ENCODE data around the gene TMEM53. TPM values are rescaled to one million over a fixed set of nuclear protein-coding genes. Genes with fewer than 3 reads are reported as not detected.

Gene TMEM53
- total RNA-seq, 3 donors from 2014 or later = 8.3 to 9.4 (median 9.2) TPM

GRCh38 chr1:44659566-44659965, 14.7 kb downstream of the TMEM53 start:
- H3K36me3 ChIP-seq = no peaks in the 10 kb centered on the region
- no peak overlapping the region for H3K27ac ChIP-seq
- H3K4me3 ChIP-seq = no peak overlapping the region
- no peaks in the 10 kb centered on the region for H3K9me3 ChIP-seq
- no peaks in the 10 kb centered on the region for H3K27me3 ChIP-seq
- TF ChIP-seq CTCF (IDR thresholded peaks at IDR 0.05) = no peak
- TF ChIP-seq POLR2A (IDR thresholded peaks at IDR 0.05) = no peak
- TF ChIP-seq POLR2AphosphoS5 (IDR thresholded peaks at IDR 0.05) = no peak
- H3K4me1 ChIP-seq = no peaks in the 10 kb centered on the region
- no peak for DNase-seq (ENCODE audit: low spot score in 2 of 2)
- intact Hi-C loops (cut with DNase I; ENCODE audit: low total_unique reads) = no loop called here

- H3K9me3 ChIP-seq = no peaks in the 10 kb centered on the region
- H3K27ac ChIP-seq = no peak overlapping the region
- no peaks in the 10 kb centered on the region for H3K36me3 ChIP-seq
- no peaks in the 10 kb centered on the region for H3K27me3 ChIP-seq
- no peaks in the 10 kb centered on the region for H3K4me1 ChIP-seq
- TF ChIP-seq POLR2AphosphoS5 (IDR thresholded peaks at IDR 0.05) (no peak), CTCF (IDR thresholded peaks at IDR 0.05) (peak; percentile 16 to 41 (median 37))
- H3K4me3 ChIP-seq = no peak overlapping the region
- no peak for DNase-seq (ENCODE audit: low spot score in 2 of 2)
- intact Hi-C loops (cut with DNase I; ENCODE audit: low total_unique reads) = no loop called here
These were observed 18.7 kb downstream of the TMEM53 start for GRCh38 chr1:44655609-44656008.

GRCh38 chr1:44654621-44655187, 19.6 kb downstream of the TMEM53 start:
- no peak overlapping the region for H3K27ac ChIP-seq
- H3K4me1 ChIP-seq = no peaks in the 10 kb centered on the region
- no peaks in the 10 kb centered on the region for H3K27me3 ChIP-seq
- no peak overlapping the region for H3K4me3 ChIP-seq
- TF ChIP-seq CTCF (IDR thresholded peaks at IDR 0.05) = no peak
- TF ChIP-seq POLR2A (IDR thresholded peaks at IDR 0.05) = no peak
- no peak for TF ChIP-seq POLR2AphosphoS5 (IDR thresholded peaks at IDR 0.05)
- no peaks in the 10 kb centered on the region for H3K9me3 ChIP-seq
- H3K36me3 ChIP-seq = no peaks in the 10 kb centered on the region
- DNase-seq (ENCODE audit: low spot score in 2 of 2) = no peak
- intact Hi-C loops (cut with DNase I; ENCODE audit: low total_unique reads) = no loop called here

- TF ChIP-seq CTCF (IDR thresholded peaks at IDR 0.05) = no peak
- TF ChIP-seq POLR2A (IDR thresholded peaks at IDR 0.05) = no peak
- no peak for TF ChIP-seq POLR2AphosphoS5 (IDR thresholded peaks at IDR 0.05)
- intact Hi-C loops (cut with DNase I; ENCODE audit: low total_unique reads) = no loop called here
- no peaks in the 10 kb centered on the region for H3K27me3 ChIP-seq
- no peaks in the 10 kb centered on the region for H3K4me1 ChIP-seq
- H3K4me3 ChIP-seq = no peak overlapping the region
- H3K9me3 ChIP-seq = no peaks in the 10 kb centered on the region
- H3K27ac ChIP-seq = no peak overlapping the region
- no peaks in the 10 kb centered on the region for H3K36me3 ChIP-seq
- no peak for DNase-seq (ENCODE audit: low spot score in 2 of 2)
These were observed 20.9 kb downstream of the TMEM53 start for GRCh38 chr1:44653107-44653964.

GRCh38 chr1:44652445-44653106, 21.7 kb downstream of the TMEM53 start:
- Histone ChIP-seq H3K9me3 (no peaks in the 10 kb centered on the region), H3K4me3 (no peak overlapping the region), H3K36me3 (no peaks in the 10 kb centered on the region), H3K4me1 (no peaks in the 10 kb centered on the region), H3K27ac (no peak overlapping the region), H3K27me3 (no peaks in the 10 kb centered on the region)
- DNase-seq (ENCODE audit: low spot score in 2 of 2) = peak; percentile 62 to 77
- intact Hi-C loops (cut with DNase I; ENCODE audit: low total_unique reads) = no loop called here
- TF ChIP-seq CTCF (IDR thresholded peaks at IDR 0.05) (peak; percentile 75 to 94 (median 88)), POLR2AphosphoS5 (IDR thresholded peaks at IDR 0.05) (no peak)

Measured in breast epithelium (tissue), 4 donors.